HEK293 (cell line): ENCODE data around the gene SLC16A6.

ENCODE experiments used
- FEZF1 ChIP-seq: fragments of 450-650 bp; formaldehyde crosslinking; IDR thresholded peaks from 2 replicates; pipeline ENCODE4 v1.5.1; 2016; ENCODE audit warnings: missing biosample characterization, missing genetic modification characterization
- GLI4 ChIP-seq: fragments of 450-650 bp; formaldehyde crosslinking; IDR thresholded peaks from 2 replicates; pipeline ENCODE4 v1.5.1; 2016; ENCODE audit warnings: missing biosample characterization, missing genetic modification characterization
- GLIS1 ChIP-seq: fragments of 450-650 bp; formaldehyde crosslinking; IDR thresholded peaks from 2 replicates; pipeline ENCODE4 v1.5.1; 2016; ENCODE audit warnings: missing biosample characterization, missing genetic modification characterization
- GLIS2 ChIP-seq: fragments of 450-650 bp; formaldehyde crosslinking; IDR thresholded peaks from 2 replicates; pipeline ENCODE4 v1.5.1; 2016; ENCODE audit warnings: missing biosample characterization, missing genetic modification characterization
- IKZF3 ChIP-seq: fragments of 450-650 bp; IDR thresholded peaks from 2 replicates; pipeline ENCODE4 v1.5.0; 2018; ENCODE audit warnings: missing biosample characterization, mild to moderate bottlenecking, missing genetic modification characterization, moderate library complexity
- PBX3 ChIP-seq: sonication (generic); formaldehyde crosslinking; IDR thresholded peaks from 2 replicates; pipeline ENCODE4 v1.8.1; 2022; ENCODE audit warnings: mild to moderate bottlenecking, moderate library complexity, missing genetic modification reagents
- PRDM4 ChIP-seq: fragments of 450-650 bp; formaldehyde crosslinking; IDR thresholded peaks from 2 replicates; pipeline ENCODE4 v1.5.1; 2017; ENCODE audit warnings: missing biosample characterization, missing genetic modification characterization
- SCRT1 ChIP-seq: fragments of 450-650 bp; formaldehyde crosslinking; IDR thresholded peaks from 2 replicates; pipeline ENCODE4 v1.5.1; 2016; ENCODE audit warnings: missing biosample characterization, missing genetic modification characterization, borderline replicate concordance
- TRIM28 ChIP-seq: IDR thresholded peaks from 2 replicates; pipeline ENCODE4 v1.6.1; 2011; ENCODE audit warnings: low read length, control low read depth, borderline replicate concordance
- YY2 ChIP-seq: fragments of 450-650 bp; formaldehyde crosslinking; IDR thresholded peaks from 2 replicates; pipeline ENCODE4 v1.5.1; 2016; ENCODE audit warnings: missing biosample characterization, missing genetic modification characterization
- ZBTB11 ChIP-seq: fragments of 450-650 bp; formaldehyde crosslinking; conservative IDR thresholded peaks from 2 replicates; pipeline ENCODE4 v1.5.1; 2016; ENCODE audit warnings: low read depth, missing biosample characterization, missing genetic modification characterization
- ZBTB20 ChIP-seq: fragments of 450-650 bp; formaldehyde crosslinking; IDR thresholded peaks from 2 replicates; pipeline ENCODE4 v1.5.1; 2016; ENCODE audit warnings: missing biosample characterization, missing genetic modification characterization
- ZBTB44 ChIP-seq: fragments of 450-650 bp; IDR thresholded peaks from 2 replicates; pipeline ENCODE4 v1.5.1; 2018; ENCODE audit warnings: missing biosample characterization, mild to moderate bottlenecking, missing genetic modification characterization
- ZBTB8A ChIP-seq: fragments of 450-650 bp; formaldehyde crosslinking; IDR thresholded peaks from 2 replicates; pipeline ENCODE4 v1.5.1; 2016; ENCODE audit warnings: missing biosample characterization, missing genetic modification characterization
- ZEB2 ChIP-seq: fragments of 450-650 bp; formaldehyde crosslinking; IDR thresholded peaks from 2 replicates; pipeline ENCODE4 v1.5.1; 2016; ENCODE audit warnings: missing biosample characterization, missing genetic modification characterization
- ZFP37 ChIP-seq: fragments of 450-650 bp; formaldehyde crosslinking; IDR thresholded peaks from 2 replicates; pipeline ENCODE4 v1.5.1; 2016; ENCODE audit warnings: missing biosample characterization, missing genetic modification characterization
- ZNF169 ChIP-seq: fragments of 450-650 bp; formaldehyde crosslinking; IDR thresholded peaks from 2 replicates; pipeline ENCODE4 v1.5.1; 2016; ENCODE audit warnings: missing biosample characterization, missing genetic modification characterization
- ZNF174 ChIP-seq: fragments of 450-650 bp; formaldehyde crosslinking; IDR thresholded peaks from 2 replicates; pipeline ENCODE4 v1.5.0; 2017; ENCODE audit warnings: missing biosample characterization, mild to moderate bottlenecking, missing genetic modification characterization
- ZNF211 ChIP-seq: fragments of 450-650 bp; formaldehyde crosslinking; IDR thresholded peaks from 2 replicates; pipeline ENCODE4 v1.5.1; 2016; ENCODE audit warnings: low read depth, missing biosample characterization, missing genetic modification characterization
- ZNF223 ChIP-seq: fragments of 450-650 bp; formaldehyde crosslinking; IDR thresholded peaks from 2 replicates; pipeline ENCODE4 v1.5.1; 2016; ENCODE audit warnings: missing biosample characterization, missing genetic modification characterization
- ZNF341 ChIP-seq: fragments of 450-650 bp; formaldehyde crosslinking; IDR thresholded peaks from 2 replicates; pipeline ENCODE4; 2016; ENCODE audit warnings: low read depth, missing biosample characterization, missing genetic modification characterization
- ZNF513 ChIP-seq: fragments of 450-650 bp; IDR thresholded peaks from 2 replicates; pipeline ENCODE4 v1.5.1; 2018; ENCODE audit warnings: missing biosample characterization, missing genetic modification characterization
- ZNF610 ChIP-seq: fragments of 450-650 bp; formaldehyde crosslinking; IDR thresholded peaks from 2 replicates; pipeline ENCODE4 v1.5.1; 2016; ENCODE audit warnings: missing biosample characterization, missing genetic modification characterization, borderline replicate concordance
- ZNF624 ChIP-seq: fragments of 450-650 bp; formaldehyde crosslinking; IDR thresholded peaks from 2 replicates; pipeline ENCODE4 v1.5.1; 2017; ENCODE audit warnings: missing biosample characterization, missing genetic modification characterization
- ZNF626 ChIP-seq: fragments of 450-650 bp; sonication (Bioruptor Pico); formaldehyde crosslinking; IDR thresholded peaks from 2 replicates; pipeline ENCODE4 v1.5.1; 2018; ENCODE audit warnings: missing biosample characterization, missing genetic modification characterization, inconsistent platforms
- ZNF777 ChIP-seq: fragments of 450-650 bp; formaldehyde crosslinking; IDR thresholded peaks from 2 replicates; pipeline ENCODE4 v1.5.1; 2017; ENCODE audit warnings: missing biosample characterization, missing genetic modification characterization, borderline replicate concordance
- ZNF785 ChIP-seq: fragments of 450-650 bp; formaldehyde crosslinking; IDR thresholded peaks from 2 replicates; pipeline ENCODE4 v1.5.1; 2016; ENCODE audit warnings: missing biosample characterization, missing genetic modification characterization
- ZNF843 ChIP-seq: fragments of 450-650 bp; formaldehyde crosslinking; IDR thresholded peaks from 2 replicates; pipeline ENCODE4 v1.5.1; 2016; ENCODE audit warnings: missing biosample characterization, missing genetic modification characterization

SLC16A6 gene

GRCh38 chr17:68291836-68292688 is 1.1 kb upstream of the SLC16A6 start (continued):
- TF ChIP-seq ZBTB11 (tag by site-specific recombination) (peak; percentile 68), SCRT1 (tag by site-specific recombination) (peak; percentile 28; the same call in 1 of the 2 replicates), IKZF3 (tag by site-specific recombination) (0 out of 2 replicates have a peak, but pooled peaks have one; percentile 6), ZNF626 (tag by site-specific recombination) (no peak), ZNF341 (peak; percentile 48; the same call in 1 of the 2 replicates), ZFP37 (0 out of 2 replicates have a peak, but pooled peaks have one; percentile 36), ZNF169 (tag by site-specific recombination) (no peak), GLIS2 (tag by site-specific recombination) (peak; percentile 75), ZBTB8A (tag by site-specific recombination) (peak; percentile 96), GLIS1 (tag by site-specific recombination) (peak; percentile 64), FEZF1 (tag by site-specific recombination) (no peak), GLI4 (tag by site-specific recombination) (no peak), ZNF211 (tag by site-specific recombination) (no peak), ZNF174 (tag by site-specific recombination) (no peak), ZNF513 (tag by site-specific recombination) (no peak; the same call in 1 of the 2 replicates), YY2 (tag by site-specific recombination) (no peak), PBX3 (CRISPR knock-in tag) (0 out of 2 replicates have a peak, but pooled peaks have one; percentile 47), TRIM28 (no peak), ZNF785 (tag by site-specific recombination) (no peak), ZNF777 (tag by site-specific recombination) (peak; percentile 64; the same call in 1 of the 2 replicates), ZNF843 (tag by site-specific recombination) (peak; percentile 53), ZNF624 (0 out of 2 replicates have a peak, but pooled peaks have one; percentile 44), ZNF610 (tag by site-specific recombination) (no peak), ZBTB44 (tag by site-specific recombination) (peak; percentile 95), ZBTB20 (tag by site-specific recombination) (peak; percentile 95), PRDM4 (tag by site-specific recombination) (peak; percentile 15; the same call in 1 of the 2 replicates), ZNF223 (no peak), ZEB2 (tag by site-specific recombination) (peak; percentile 94)
